MM.1S (cell line): ENCODE data around the gene PPP1R3G.

Experiments
- DNase-seq: peaks from one replicate; pipeline ENCODE4 v3.0.0-alpha.2; 2015
- H2AFZ ChIP-seq: fragments of 300-600 bp; sonication (generic); 2 replicates; pipeline ENCODE4 v1.6.0; 2016; ENCODE audit warnings: antibody characterized with exemption, low read length
- H3F3A ChIP-seq: fragments of 300-600 bp; sonication (generic); 2 replicates; pipeline ENCODE4 v1.6.1; 2016; ENCODE audit warnings: mild to moderate bottlenecking, antibody characterized with exemption, low read length, moderate library complexity, mixed read lengths; ENCODE audit not compliant: insufficient read depth
- H3K27ac ChIP-seq: fragments of 300-600 bp; sonication (generic); 2 replicates; pipeline ENCODE4 v1.5.1; 2016; ENCODE audit warnings: mild to moderate bottlenecking, low read length
- H3K27me3 ChIP-seq: fragments of 300-600 bp; sonication (generic); replicated peaks from 2 replicates; pipeline ENCODE4 v1.6.0; 2016; ENCODE audit warnings: low read length; ENCODE audit not compliant: insufficient read depth
- H3K36me3 ChIP-seq: fragments of 300-600 bp; sonication (generic); replicated peaks from 2 replicates; pipeline ENCODE4 v1.6.1; 2016; ENCODE audit warnings: mild to moderate bottlenecking, low read length, mixed read lengths; ENCODE audit not compliant: insufficient read depth
- H3K4me1 ChIP-seq: fragments of 300-600 bp; sonication (generic); 2 replicates; pipeline ENCODE4 v1.6.1; 2016; ENCODE audit warnings: low read length, mixed read lengths
- H3K4me2 ChIP-seq: fragments of 300-600 bp; sonication (generic); 2 replicates; pipeline ENCODE4 v1.6.0; 2016; ENCODE audit warnings: low read depth, low read length
- H3K4me3 ChIP-seq: fragments of 300-600 bp; sonication (generic); 2 replicates; pipeline ENCODE4 v1.5.1; 2016; ENCODE audit warnings: low read length, mixed read lengths
- H3K79me2 ChIP-seq: fragments of 300-600 bp; sonication (generic); 2 replicates; pipeline ENCODE4 v1.6.1; 2016; ENCODE audit warnings: mixed run types, low read length, mixed read lengths
- H3K9ac ChIP-seq: fragments of 300-600 bp; sonication (generic); 2 replicates; pipeline ENCODE4 v1.6.1; 2016; ENCODE audit warnings: low read length, mixed read lengths
- H3K9me2 ChIP-seq: fragments of 300-600 bp; sonication (generic); replicated peaks from 2 replicates; pipeline ENCODE4 v1.6.1; 2016; ENCODE audit warnings: mild to moderate bottlenecking, low read length, mixed read lengths; ENCODE audit not compliant: insufficient read depth
- H3K9me3 ChIP-seq: fragments of 300-600 bp; sonication (generic); replicated peaks from 2 replicates; pipeline ENCODE4 v1.6.1; 2016; ENCODE audit warnings: mild to moderate bottlenecking, low read length, mixed read lengths; ENCODE audit not compliant: insufficient read depth
- H4K20me1 ChIP-seq: fragments of 300-600 bp; sonication (generic); 2 replicates; pipeline ENCODE4 v1.6.1; 2016; ENCODE audit warnings: mild to moderate bottlenecking, low read length, moderate library complexity, mixed read lengths; ENCODE audit not compliant: insufficient read depth
- CTCF ChIP-seq: fragments of 300-600 bp; sonication (generic); IDR thresholded peaks from 2 replicates; pipeline ENCODE4 v1.5.1; 2016; ENCODE audit warnings: antibody characterized with exemption, low read length, mixed read lengths
- EZH2 ChIP-seq: fragments of 300-600 bp; sonication (generic); optimal IDR thresholded peaks from 2 replicates; pipeline ENCODE3; 2017; ENCODE audit warnings: low read depth, mild to moderate bottlenecking, antibody characterized with exemption, low read length, mixed read lengths
- EZH2phosphoT487 ChIP-seq: fragments of 300-600 bp; sonication (generic); IDR thresholded peaks from 2 replicates; pipeline ENCODE4 v1.6.1; 2018; ENCODE audit warnings: antibody characterized with exemption, low read length

PPP1R3G gene

GRCh38 chr6:5135788-5136376 lies 50.7 kb downstream of the PPP1R3G start:
- H3K27ac ChIP-seq: no peak overlapping the region

GRCh38 chr6:5136851-5137250 lies 51.7 kb downstream of the PPP1R3G start:
- DNase-seq: no peak
- no peak overlapping the region for H2AFZ ChIP-seq
- no peak overlapping the region for H3K9ac ChIP-seq
- no peaks in the 10 kb centered on the region for H3K9me2 ChIP-seq
- no peaks in the 10 kb centered on the region for H3F3A ChIP-seq
- no peaks in the 10 kb centered on the region for H3K36me3 ChIP-seq
- H3K79me2 ChIP-seq: no peaks in the 10 kb centered on the region
- H4K20me1 ChIP-seq: no peaks in the 10 kb centered on the region
- no peaks in the 10 kb centered on the region for H3K4me1 ChIP-seq
- H3K27ac ChIP-seq: no peak overlapping the region
- H3K4me3 ChIP-seq: no peak overlapping the region
- H3K4me2 ChIP-seq: no peak overlapping the region
- H3K27me3 ChIP-seq: no peaks in the 10 kb centered on the region
- TF ChIP-seq EZH2 (no peak), EZH2phosphoT487 (no peak), CTCF (no peak)
- no peaks in the 10 kb centered on the region for H3K9me3 ChIP-seq

More at GRCh38 chr6:5135788-5136376, 50.7 kb downstream of the PPP1R3G start:
- TF ChIP-seq CTCF (peak; percentile 67), EZH2 (no peak)
- Histone ChIP-seq H4K20me1 (no peaks in the 10 kb centered on the region), H3K9ac (no peak overlapping the region), H3K9me2 (no peaks in the 10 kb centered on the region), H3K79me2 (no peaks in the 10 kb centered on the region), H3K4me1 (no peaks in the 10 kb centered on the region), H3K4me3 (no peak overlapping the region), H3K9me3 (no peaks in the 10 kb centered on the region), H3K4me2 (no peak overlapping the region), H3K36me3 (no peaks in the 10 kb centered on the region), H3F3A (no peaks in the 10 kb centered on the region), H3K27me3 (no peaks in the 10 kb centered on the region), H2AFZ (no peak overlapping the region)
- DNase-seq: peak; percentile 28
